ENCODE data around the gene KIAA0319L.

- TF ChIP-seq, protein P1, sequence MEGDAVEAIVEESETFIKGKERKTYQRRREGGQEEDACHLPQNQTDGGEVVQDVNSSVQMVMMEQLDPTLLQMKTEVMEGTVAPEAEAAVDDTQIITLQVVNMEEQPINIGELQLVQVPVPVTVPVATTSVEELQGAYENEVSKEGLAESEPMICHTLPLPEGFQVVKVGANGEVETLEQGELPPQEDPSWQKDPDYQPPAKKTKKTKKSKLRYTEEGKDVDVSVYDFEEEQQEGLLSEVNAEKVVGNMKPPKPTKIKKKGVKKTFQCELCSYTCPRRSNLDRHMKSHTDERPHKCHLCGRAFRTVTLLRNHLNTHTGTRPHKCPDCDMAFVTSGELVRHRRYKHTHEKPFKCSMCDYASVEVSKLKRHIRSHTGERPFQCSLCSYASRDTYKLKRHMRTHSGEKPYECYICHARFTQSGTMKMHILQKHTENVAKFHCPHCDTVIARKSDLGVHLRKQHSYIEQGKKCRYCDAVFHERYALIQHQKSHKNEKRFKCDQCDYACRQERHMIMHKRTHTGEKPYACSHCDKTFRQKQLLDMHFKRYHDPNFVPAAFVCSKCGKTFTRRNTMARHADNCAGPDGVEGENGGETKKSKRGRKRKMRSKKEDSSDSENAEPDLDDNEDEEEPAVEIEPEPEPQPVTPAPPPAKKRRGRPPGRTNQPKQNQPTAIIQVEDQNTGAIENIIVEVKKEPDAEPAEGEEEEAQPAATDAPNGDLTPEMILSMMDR (conservative IDR thresholded peaks at IDR 0.05; ENCODE audit: low read depth, low read length): no peak
- TF ChIP-seq EZH2phosphoT487 (IDR thresholded peaks at IDR 0.05; ENCODE audit: borderline replicate concordance, low read length) (no peak), EZH2 (IDR thresholded peaks at IDR 0.05; ENCODE audit: low read length, unreplicated experiment) (no peak)
Measured at GRCh38 chr1:35575416-35575958, 18.3 kb upstream of the KIAA0319L start.

All from PC-3 (cell line).